DMS153 treated with DMSO at 0.1 percent for 48 hours (cell line): ENCODE data around the gene ANK2.
A peak's percentile ranks its signal among the peaks of the same experiment; 100 is the strongest.

Experiments
- DNase-seq: peaks from one replicate; lab custom pipeline; 2025; ENCODE audit not compliant: unreplicated experiment; lab: John Stamatoyannopoulos, UW

Gene ANK2

DNA sequence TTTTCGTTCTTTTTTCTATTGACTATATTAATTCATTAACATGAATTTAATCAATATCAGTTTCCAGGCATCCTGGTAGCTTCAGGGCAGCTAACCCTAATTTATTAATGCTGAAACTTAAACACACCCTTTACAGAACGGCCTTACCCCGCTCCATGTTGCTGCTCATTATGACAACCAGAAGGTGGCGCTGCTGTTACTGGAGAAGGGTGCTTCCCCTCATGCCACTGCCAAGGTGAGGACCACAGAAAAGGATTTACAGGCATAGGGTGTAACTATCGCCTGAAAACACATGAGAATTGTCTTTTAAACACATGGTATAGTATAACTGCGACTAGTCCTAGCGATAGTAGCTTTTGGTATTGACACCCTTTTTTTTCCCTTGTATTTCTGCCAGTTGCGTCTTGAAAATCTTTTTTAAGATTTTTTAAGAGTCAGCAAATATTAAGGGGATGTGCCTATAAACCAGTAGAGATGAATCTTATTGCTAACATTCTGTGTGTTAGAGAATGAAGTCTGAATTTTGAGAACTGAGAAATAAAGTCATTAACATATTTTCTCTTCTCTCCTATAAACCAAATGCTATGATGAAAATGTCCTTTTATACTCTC, 229.0 kb downstream of the ANK2 start:
- DNase-seq = peak; percentile 57

DNA sequence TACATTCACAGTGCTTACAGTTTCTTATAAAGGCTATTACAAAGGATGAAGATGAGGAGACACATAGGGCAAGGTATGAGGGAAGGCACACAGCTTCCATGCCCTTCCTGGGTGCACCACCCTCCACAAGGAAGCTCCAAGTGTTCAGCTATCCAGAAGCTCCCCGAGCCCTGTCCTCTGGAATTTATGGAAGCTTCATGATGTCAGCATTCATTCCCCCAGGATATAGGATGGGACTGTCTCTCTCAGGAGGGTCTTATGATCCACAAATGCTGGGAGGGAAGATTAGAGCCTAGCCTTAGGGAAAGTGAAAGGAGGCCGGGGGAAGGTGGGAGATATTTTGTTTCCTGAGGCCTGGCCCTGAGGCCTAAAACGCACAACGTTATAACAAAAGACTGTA, 236.0 kb downstream of the ANK2 start:
- no peak for DNase-seq

DNA sequence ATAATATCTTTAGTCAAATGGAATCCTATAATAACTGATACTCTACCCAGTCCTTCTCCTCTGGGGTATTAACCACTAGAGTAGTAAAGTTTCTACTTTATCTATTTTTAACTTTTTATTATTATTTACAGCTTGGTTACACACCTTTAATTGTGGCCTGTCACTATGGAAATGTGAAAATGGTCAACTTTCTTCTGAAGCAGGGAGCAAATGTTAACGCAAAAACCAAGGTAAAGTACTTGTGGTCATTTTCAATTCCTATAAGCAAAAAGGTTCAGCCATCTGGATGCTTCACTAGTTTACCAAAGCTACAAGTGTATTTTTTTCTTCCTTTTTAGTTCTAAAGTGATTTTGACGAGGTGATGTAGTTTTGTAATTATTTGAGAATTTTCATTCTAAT, 238.8 kb downstream of the ANK2 start:
- no peak for DNase-seq

DNA sequence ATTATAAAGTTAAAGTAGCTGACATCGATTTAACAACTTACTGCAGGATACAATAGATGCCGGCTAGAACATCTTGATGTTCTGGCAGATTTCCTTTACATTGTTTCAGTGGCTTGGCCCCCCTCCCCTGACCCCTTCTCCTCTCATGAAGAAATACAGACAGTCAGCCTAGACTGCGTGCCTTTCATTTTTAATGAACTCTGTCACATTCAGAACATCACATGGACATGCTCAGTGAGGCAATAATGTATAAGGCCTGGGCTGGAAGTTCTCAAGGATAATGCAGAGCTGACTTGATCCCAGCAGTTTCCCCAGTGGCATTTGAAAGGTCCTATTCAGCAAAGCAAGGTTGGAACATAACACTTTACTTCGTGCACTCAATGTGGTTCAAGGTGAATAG, 239.2 kb downstream of the ANK2 start:
- DNase-seq = no peak

DNA sequence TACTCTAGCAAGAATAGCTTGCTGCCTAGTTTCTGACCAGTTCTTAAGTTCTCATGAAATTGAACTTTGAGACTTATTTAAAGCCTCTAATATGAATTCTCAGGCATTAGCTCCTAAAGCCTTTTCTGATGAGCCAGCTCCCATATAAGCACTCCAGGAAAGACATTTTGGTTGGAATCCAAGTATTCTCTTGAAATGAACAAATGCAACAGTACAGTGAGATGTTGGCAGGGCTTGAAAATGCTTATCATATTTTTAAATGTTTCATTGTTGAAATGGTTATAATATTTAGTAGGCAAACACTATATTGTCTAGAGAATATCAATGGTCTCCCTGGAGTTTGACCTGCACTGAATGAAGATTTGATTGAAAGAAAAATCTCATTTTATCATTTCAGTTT, 240.3 kb downstream of the ANK2 start:
- no peak for DNase-seq

DNA sequence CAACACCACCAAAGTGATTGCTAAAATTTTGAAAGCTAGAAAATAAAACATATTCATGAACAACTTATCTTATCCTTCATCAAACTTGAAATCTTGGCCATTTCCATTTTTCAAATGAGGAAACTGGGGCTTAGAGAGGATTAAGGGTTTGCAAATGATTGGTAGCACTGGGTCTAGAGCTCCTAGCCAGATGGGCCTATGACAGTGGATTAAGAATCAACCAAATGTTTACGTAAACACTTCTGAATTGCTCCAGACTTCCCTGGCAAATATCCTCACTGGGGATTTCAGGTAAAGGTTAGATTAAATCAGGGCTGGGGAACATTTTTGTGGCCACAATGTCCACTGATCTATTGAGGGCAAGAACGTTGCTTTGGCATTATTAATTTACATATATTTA, 241.2 kb downstream of the ANK2 start:
- no peak for DNase-seq

DNA sequence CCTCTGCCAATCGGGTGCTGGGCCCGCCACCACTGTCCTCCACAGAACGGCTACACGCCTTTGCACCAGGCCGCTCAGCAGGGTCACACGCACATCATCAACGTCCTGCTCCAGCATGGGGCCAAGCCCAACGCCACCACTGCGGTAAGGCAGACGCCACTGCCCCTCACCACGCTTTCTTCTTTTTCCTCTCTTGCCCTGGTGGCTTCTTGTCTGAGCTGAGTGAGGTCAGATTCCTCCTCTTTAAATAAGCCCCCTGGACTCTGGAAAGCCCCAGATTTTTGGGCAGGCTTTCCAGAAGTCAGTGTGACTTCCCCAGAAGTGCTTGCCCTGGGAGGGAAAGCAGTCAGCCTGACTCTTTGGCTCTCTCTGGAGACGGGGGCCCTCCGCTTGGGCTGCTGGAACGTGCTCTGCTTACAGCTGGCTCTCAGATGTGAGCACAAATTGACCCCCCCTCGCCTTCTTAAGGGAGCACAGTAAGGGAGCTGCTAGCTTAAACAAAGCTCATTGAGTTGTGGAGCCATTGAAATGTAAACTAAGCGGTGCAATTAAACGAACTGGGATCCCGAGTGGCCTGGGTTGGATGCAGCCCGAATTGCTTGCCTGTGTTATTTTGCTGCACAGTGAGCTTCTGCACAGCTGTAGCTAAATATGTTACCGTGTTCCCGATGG, 243.1 kb downstream of the ANK2 start:
- DNase-seq = no peak

DNA sequence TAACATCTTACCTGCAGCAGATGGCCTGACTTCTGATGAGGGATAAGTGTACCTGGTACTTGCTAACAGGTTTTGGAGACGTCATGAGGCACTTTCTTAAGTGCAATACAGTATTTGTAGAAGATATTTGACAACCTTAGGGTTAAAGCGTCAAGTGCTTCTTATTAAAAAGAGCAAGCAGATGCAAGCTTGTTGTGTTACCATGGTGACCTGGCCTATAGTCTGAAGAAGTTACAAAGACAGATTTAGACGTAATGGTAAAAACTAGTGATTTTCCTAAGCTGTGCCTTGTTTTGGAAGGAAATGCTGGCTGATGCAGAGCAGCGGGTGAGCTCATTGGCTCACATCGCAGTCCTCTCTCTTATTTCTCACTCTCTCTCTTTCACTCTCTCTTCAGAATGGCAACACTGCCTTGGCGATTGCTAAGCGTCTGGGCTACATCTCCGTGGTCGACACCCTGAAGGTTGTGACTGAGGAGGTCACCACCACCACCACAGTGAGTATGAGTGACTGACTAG, 243.6 kb downstream of the ANK2 start:
- DNase-seq = no peak

DNA sequence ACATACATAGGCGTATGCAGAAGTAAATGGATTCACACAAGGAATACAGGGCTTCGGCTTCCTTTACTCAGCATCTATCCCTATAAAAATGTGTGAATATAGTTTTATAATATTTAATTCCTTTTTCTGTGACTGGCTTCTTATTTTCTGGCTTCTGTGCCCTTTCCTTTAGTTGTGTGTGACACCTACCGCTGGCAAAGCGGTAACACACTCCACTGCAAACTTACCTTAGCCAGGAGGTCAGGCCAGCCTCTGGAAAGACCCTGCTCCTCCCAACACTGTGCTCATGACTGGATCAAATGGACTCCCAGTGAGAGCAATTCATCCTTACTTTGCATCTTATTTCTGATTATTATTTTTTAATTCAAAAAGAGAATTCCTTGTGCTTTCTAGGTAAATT, 244.2 kb downstream of the ANK2 start:
- DNase-seq = no peak

DNA sequence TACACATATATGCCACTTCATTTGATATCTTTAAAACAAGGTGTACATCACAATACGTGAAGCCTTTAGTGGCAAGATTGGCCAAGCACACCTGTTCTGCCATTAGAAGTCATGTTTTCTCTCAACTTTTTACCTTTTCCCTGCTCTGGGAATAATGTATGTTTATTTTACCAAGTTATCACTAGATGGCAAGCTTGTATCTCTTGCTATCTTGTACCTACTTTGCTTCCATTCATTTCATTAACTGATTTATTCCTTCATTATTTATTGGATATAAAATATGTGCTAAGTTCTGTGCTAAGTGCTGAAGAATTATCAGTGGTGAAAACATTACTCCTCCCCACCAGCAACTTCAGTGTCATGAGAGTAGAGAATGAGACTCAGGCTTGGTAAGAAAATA, 245.5 kb downstream of the ANK2 start:
- DNase-seq = no peak

DNA sequence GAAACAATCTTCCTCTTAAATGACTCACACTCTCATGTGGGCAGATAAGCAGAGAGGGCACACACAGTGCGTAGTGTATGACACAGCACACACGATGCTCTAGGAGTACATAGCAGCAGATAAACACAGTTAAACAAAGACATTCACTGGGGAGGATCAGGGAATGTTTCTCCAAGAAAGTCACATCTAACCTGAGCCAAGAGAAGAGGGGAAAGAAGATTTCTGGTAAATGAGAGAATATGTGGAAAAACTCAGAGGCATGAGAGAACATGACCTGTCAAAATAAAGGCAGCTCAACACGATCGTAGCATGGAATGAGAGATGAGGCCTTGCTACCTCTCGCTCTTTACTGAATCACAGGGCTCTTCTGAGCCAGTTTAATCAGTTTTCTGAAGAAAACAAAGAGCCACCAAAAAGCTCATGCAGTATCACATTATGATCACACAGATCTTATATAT, 251.0 kb downstream of the ANK2 start:
- no peak for DNase-seq

DNA sequence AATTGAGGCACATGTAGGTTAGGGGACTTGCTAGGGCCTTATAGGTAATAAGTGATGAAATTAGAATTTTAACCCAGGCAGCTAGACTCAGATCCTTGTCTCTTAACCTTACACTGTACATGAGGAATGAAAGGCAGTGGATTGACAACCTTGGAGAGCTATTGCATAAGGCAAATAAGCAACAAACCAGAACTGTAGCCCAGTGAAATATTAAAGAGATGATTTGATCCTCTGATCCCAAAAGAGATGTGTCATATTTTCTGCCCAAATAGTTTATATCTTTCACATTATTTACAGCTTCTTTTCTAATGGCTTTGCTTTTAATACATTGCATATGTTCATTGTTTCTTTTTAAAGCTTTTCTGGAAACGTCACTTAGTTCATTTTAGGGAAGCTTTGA, 252.6 kb downstream of the ANK2 start:
- DNase-seq = no peak

DNA sequence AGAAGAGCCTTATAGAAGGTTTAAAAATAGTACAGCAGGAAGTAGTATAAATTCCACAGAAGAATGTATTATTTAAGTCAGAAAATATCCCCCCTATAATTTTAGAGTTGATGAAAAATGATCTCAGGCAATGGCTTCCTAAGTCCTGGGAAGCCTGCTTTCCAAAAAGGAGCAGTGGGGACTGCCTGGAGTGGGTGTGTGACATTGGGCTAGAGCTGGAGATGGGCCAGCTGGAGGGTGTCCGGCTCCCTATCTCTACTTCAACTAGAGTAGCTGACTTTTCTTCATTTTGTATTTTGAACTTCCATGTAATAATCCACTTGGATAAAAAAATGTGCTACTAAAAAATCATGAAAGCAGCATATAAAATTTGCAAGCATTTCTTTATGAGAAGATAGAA, 253.9 kb downstream of the ANK2 start:
- DNase-seq = no peak

DNA sequence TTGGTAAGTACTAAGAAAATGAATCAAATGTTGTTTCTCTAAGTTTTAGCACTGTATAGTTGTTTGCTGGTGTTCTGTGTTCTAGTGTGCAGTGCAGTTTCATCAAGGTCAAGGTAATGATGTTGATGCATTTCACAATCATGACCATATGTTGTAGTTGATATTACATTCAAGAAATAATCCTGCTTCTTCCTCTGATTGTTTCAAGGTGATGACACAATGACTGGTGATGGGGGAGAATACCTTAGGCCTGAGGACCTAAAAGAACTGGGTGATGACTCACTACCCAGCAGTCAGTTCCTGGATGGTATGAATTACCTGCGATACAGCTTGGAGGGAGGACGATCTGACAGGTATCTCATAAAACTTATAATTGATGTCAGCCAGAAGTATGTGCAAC, 261.6 kb downstream of the ANK2 start:
- DNase-seq = no peak

DNA sequence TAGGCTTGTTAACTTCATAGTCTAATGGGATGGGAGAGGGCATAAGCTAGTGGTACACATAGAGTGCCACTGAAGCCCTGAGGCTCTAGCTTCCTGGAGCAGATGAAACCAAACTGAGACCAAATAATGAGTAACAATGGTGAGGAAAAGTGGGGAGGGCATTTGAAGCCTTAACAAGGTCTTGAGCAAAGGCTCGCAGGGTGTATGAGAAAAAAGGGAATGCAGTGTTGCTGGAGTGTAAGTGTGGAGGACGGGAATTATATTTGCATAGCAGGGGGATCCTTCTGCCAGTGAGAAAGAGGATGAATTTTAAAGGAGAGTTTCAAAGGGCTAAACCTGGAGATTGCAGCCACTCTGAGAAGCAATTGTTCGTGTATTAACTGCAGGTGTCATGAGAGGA, 263.1 kb downstream of the ANK2 start:
- no peak for DNase-seq

DNA sequence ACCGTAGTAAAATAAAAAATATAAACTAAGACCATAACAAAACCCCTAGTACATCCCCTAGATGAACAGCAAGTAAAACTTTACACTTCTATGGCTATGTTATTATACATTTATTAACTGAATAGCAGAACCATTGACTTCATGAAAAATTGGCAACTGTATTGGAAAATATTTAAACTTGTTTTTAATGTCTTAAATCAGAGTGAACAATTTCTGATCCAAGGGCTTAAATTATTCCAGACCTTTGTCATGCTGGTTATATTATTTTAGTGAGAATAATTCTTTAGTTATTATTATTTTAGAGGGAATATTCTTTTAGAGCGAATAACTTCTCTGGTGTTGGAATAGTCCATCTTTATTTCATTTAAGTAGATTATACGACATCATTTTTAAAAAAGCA, 265.0 kb downstream of the ANK2 start:
- no peak for DNase-seq

DNA sequence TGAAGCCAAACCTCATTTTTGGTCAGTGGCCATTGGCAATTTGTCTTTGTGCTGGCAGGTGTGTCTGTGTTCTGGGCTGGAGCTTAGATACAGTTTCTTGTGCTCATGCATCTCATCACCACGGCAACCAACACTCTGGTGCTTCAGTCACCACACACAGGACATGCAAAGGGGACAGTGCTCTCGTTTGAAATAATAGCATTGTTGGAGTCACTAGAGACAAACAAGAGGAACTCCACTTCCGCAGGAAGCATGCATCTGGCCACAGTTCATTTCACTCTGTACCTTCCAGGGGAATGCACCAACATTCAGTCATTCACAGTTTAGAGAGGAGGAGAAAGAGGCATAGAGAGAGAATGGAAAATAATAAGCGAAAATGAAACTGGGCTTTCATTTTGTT, 267.4 kb downstream of the ANK2 start:
- no peak for DNase-seq

DNA sequence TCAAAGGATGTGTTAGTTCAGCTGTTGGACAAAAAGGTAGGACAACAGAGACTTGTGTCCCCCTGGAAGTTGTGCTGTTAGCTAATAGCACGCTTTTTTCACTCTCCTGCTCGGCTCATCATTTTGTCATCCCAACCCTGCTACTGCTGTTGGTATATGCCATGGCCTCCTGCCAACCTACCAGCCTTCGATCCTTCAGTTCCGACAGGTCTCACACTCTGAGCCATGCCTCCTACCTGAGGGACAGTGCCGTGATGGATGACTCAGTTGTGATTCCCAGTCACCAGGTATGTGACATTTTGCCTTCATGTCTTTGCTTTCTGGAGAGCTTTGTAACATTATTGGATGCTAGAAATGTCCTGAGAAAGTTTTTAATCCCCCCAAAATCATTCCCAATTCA, 268.1 kb downstream of the ANK2 start:
- DNase-seq = no peak

DNA sequence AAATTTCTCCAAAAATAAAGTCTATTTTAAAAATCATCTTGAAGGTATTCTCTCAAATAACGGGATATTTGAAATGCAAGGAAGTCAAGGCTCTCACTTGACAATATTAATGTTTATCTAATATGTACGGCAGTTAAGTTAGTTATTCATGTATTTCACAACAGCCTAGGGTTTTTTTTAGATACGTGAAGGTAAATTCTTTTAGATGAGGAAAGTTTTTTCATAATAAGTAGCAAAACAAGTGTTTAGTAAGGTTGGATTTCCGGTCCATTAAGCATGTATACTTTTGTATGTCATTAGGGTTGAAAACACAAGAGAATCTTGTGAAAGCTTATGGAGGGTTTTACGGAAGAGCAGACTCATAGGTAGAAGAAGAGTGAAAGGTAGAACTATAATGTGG, 273.3 kb downstream of the ANK2 start:
- no peak for DNase-seq

DNA sequence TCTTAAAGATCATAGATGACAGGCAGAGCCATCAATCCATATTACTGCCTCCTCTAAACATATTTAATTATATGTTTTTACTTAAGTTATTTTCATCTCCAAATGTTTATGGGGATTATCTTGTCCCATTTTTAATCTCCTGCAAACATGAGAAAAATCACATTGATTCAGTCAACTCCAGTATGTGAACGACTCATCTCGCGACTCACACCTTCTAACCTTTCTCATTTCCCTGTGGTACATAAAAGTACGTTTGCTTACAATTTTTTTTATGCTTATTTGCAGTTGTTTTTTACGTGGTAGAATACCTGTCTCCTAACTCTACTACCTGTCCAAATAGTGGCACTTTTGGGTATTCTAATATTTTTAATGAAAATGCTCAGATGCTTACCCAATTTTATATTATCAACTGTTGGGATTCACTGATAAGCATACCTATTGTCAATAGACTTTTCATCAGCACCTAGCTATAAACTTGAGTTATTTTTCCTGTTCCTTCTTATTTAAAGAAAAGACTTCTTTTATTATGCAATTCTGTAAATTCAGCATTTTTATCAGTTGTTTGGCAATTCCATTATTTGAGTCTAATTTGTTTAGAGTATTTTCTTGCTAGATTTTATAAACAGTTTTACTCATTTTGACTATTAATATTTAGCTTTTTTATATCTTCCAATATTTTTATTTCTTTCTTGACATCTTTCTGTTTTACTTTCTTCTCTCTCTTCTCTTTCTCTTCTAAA, 276.6 kb downstream of the ANK2 start:
- DNase-seq = no peak

DNA sequence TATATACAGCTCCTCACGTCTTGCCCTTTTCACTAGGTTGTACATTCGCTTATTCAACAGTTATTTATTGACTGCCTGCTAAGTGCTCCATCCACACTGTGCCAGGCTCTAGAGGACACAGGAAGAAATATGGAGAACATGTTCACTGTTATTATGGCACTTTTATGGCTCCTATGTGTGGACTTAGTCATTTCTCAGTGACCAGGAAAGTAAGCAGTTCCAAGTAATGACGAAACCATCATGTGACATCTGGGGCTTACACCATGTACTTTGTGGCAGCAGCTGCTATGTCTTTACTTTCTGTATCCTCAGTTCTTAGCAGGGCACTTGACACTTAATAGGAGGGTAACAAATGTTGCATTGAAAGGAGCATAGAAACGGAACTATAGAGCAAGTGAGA, 278.0 kb downstream of the ANK2 start:
- DNase-seq = no peak

DNA sequence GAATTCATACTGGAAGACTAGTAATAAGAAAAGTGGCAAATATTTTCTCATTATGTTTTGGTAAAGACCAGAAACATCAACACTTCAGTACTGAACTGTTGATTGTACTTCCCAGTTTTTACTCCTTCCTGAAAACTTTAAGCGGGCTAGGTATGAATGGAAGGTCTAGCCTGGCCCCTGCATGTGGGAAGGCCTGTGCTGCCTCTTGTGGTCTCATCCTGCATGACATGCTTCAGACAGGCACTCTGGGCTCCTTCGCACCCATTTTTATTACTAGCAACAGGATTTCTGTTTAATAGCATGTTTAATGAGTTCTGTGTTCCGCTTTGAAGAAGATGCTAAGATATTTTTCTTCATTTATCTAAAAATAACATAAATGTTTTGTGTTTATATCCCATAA, 279.1 kb downstream of the ANK2 start:
- DNase-seq = no peak
